22Rv1 (cell line): Measurements from ENCODE around the gene OR9K2.

Experiments
- ZFX ChIP-seq: fragments of 450-650 bp; IDR thresholded peaks from 2 replicates; pipeline ENCODE4 v1.6.1; 2017; ENCODE audit warnings: antibody characterized with exemption, borderline replicate concordance
- TF ChIP-seq, protein P1 (sequence below): fragments of 450-650 bp; IDR thresholded peaks from 2 replicates; pipeline ENCODE4 v1.5.1; 2017; ENCODE audit warnings: mild to moderate bottlenecking

GRCh38 chr12:55173456-55173855 is 47.2 kb downstream of the OR9K2 start:
- TF ChIP-seq, protein P1, sequence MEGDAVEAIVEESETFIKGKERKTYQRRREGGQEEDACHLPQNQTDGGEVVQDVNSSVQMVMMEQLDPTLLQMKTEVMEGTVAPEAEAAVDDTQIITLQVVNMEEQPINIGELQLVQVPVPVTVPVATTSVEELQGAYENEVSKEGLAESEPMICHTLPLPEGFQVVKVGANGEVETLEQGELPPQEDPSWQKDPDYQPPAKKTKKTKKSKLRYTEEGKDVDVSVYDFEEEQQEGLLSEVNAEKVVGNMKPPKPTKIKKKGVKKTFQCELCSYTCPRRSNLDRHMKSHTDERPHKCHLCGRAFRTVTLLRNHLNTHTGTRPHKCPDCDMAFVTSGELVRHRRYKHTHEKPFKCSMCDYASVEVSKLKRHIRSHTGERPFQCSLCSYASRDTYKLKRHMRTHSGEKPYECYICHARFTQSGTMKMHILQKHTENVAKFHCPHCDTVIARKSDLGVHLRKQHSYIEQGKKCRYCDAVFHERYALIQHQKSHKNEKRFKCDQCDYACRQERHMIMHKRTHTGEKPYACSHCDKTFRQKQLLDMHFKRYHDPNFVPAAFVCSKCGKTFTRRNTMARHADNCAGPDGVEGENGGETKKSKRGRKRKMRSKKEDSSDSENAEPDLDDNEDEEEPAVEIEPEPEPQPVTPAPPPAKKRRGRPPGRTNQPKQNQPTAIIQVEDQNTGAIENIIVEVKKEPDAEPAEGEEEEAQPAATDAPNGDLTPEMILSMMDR: no peak
- TF ChIP-seq ZFX: no peak
